C4-2B (cell line): Measurements from ENCODE around the gene ACTR6.

Experiments used
- ZFX ChIP-seq: fragments of 450-650 bp; IDR thresholded peaks from 2 replicates; pipeline ENCODE4 v1.6.1; 2017
- TF ChIP-seq, protein P1 (sequence below): fragments of 450-650 bp; conservative IDR thresholded peaks from 2 replicates; pipeline ENCODE4 v1.5.1; 2017; ENCODE audit warnings: mild to moderate bottlenecking

DNA sequence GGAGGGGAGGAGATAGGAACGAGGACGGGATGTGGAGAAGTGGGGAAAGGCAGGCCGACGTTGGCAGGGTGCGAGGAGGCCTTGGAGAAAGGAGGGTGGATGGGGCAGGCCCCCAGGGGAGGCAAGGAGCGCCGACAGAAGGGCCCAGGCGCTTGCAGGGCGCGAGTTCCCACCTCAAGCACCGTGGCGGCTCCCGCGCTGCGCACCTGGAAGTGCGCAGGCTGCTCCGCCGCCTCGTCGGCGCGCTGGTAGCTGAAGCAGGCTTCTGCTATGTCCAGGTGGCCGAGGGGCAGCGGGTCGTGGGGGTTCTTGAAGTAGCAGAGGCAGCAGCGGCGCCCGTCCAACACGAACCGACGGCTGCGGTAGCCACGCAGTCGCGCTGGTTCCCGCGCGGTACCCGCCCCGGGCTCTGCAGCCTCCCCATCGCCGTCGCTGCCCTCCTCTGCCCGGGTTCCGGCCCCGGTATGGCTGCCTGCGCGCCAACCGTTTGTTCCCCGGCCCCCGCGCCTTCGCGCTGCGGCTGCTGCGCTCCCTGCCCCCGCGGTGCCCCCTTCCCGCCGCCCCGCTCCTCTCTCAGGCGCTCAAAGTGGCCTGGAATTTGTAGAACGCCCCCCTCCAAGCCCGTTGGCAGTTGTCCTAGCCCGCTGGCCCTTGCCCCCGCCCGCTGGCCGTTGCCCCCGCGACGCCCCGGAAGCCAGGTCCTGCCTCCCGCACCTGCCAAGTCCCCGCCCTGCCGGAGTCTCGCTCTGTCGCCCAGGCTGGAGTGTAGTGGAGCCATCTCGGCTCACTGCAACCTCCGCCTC, 1.1 kb upstream of the ACTR6 start:
- TF ChIP-seq, protein P1, sequence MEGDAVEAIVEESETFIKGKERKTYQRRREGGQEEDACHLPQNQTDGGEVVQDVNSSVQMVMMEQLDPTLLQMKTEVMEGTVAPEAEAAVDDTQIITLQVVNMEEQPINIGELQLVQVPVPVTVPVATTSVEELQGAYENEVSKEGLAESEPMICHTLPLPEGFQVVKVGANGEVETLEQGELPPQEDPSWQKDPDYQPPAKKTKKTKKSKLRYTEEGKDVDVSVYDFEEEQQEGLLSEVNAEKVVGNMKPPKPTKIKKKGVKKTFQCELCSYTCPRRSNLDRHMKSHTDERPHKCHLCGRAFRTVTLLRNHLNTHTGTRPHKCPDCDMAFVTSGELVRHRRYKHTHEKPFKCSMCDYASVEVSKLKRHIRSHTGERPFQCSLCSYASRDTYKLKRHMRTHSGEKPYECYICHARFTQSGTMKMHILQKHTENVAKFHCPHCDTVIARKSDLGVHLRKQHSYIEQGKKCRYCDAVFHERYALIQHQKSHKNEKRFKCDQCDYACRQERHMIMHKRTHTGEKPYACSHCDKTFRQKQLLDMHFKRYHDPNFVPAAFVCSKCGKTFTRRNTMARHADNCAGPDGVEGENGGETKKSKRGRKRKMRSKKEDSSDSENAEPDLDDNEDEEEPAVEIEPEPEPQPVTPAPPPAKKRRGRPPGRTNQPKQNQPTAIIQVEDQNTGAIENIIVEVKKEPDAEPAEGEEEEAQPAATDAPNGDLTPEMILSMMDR, result no peak
- TF ChIP-seq ZFX, result peak; percentile 66
